LoVo (cell line): ENCODE measurements around the gene PPARG.

Source experiments
- DNase-seq: peaks from one replicate; pipeline ENCODE4 v3.0.0-alpha.2; 2016; ENCODE audit warnings: low spot score

PPARG gene

GRCh38 chr3:12313519-12313918 lies 24.6 kb downstream of the PPARG start:
- DNase-seq = no peak

DNA sequence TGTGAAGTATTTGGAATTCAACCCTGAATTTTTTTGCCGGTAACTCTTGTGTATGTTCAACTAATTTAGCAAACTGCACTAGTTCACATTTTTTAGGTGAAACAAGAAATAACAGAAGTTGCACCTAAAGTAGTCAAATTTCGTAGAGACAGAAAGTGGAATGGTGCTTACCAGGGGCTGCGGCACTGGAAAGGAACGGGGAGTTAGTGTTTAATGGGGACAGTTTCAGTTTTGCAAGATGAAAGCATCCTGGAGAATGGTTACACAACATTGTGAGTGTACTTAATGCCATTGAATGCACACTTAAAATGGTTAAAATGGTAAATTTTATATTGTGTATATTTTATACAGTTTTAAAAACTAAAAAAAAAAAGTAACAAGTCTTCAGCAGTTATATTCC lies 27.4 kb downstream of the PPARG start:
- no peak for DNase-seq

- DNase-seq = peak; percentile 43
Observed at GRCh38 chr3:12316729-12317351, 28.0 kb downstream of the PPARG start.

DNA sequence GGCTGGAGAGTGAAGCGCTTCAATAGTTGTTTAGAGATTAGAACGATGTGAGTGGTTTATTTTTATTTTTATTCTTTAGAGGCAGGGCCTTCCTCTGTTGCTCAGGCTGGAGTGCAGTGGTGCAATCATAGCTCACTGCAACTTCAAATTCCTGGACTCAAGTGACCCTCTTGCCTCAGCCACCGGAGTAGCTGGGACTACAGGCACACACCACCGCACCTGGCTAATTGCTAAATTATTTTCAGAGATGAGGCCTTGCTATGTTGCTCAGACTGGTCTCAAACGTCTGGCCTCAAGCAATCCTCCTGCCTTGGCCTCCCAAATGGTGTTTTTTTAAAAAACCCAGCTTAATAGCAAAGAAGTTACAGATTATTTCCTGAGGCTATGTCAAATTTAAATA lies 29.0 kb downstream of the PPARG start:
- no peak for DNase-seq

DNA sequence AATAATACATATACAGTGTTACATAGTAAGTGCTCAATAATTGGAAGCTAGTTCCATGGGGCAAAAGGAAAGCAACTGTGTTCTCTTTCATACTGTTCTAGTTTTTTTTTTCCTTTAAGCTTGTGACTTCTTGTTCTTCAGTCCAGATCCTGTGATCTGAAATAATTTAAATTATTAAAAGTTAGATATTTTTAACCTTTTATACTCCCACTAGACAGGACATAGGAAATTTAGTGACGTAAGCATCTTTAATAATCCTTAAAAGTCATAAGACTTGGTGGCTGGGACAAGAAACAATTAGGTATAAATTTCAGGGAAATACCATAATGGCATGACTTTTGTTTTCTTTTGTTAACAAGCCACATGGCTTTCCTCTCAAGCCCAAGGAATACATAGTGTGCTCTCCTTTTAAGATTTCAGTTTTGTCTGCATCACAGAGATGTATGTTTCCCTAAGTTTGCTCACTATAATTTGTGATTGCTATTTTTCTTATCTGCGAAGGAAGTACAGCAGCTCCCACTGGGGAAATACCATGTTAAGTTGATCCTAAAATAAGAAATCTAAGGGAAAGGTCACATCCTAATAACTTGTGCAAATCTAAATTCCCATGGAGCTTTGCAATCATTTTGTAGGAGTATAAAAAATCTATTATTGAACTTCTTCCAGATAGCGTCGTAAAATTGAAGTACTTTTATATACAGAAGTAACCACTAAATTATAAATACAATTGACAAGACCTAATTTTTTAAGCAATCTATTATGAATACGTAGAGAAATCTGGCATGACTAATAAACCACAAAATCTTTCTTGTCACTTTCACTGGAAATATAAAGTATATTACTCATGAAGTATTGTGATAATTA lies 30.1 kb downstream of the PPARG start:
- no peak for DNase-seq

GRCh38 chr3:12321015-12321414 lies 32.1 kb downstream of the PPARG start:
- no peak for DNase-seq

DNA sequence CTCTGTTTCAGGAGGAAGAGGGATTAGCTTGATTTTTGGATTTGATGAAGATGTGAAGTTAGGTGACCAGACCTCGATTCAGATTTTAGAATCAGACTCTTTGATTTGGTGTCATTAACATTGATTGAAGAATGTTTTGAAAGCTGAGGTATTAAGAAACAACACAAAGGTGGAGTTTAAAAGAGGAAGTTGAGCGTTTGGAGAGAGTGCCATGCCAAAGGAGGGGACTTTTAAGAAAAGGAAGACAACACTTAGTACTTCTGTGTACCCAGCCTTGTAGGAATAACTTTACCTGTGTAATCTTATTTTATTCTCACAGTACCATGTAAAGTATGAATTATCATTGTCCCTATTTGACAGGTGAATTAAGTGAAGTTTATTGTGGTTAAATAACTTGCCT lies 34.4 kb downstream of the PPARG start:
- DNase-seq = no peak

DNA sequence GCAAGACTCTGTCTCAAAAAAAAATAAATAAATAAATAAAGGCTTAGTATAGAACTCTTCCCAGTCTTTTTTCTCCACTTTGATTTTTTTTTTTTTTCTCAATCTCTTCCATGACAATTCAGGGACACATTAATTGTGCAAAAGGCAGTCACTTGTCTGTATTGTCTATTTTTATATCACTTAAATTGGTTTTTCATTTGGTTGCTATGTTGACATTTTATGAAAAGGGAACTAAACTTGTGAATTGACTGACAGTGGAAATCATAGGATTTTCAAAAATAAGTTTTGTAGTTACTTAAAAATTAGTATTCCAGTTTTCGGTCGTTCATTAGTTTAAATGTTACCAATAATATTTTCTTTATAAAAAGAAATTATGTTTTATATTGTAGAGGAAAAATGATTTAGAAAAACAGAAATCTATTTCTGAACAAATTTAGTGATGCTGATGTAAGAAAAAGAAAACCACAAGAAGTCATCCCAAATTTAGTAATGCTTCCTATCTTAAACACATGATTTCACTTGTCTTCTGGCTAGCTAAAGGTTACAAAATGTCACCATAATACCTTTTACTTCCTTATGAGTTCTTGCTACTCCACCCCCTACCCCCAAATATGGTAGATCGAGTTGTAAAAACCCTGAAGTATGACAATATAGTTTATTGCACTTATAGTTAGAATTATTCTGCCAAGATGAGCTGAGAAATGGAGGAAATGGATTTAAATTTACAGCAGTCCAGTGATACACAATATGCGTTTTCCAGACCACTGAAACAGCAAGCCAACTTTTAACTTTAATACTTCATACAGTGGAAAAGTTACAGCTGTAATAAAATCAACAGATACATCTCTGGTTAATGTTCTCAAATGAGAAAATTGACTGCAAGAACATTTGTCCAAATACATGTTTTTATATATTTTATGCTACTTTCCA lies 37.0 kb downstream of the PPARG start:
- no peak for DNase-seq

GRCh38 chr3:12327021-12327420 lies 38.2 kb downstream of the PPARG start:
- no peak for DNase-seq

GRCh38 chr3:12328132-12328836 lies 39.4 kb downstream of the PPARG start:
- no peak for DNase-seq

GRCh38 chr3:12328837-12329462 lies 40.1 kb downstream of the PPARG start:
- DNase-seq = no peak

DNA sequence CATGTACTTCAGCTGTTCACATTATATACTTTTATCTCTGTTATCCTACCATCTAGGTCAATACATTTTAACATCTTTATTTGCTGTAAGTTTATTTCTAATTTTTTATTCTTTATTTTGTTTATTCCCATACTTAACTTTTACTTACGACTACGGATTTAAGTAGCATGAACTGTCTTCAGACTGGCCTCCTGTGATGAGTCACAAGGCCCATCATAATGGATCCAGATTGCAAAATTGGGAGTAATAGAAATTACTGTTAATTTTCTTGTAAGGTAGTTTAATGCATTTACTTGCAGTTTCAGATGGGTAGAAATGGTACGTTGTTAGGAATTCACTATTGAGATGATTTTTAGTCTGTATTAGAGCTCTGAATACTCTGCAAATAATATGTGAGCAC lies 45.9 kb downstream of the PPARG start:
- no peak for DNase-seq

DNA sequence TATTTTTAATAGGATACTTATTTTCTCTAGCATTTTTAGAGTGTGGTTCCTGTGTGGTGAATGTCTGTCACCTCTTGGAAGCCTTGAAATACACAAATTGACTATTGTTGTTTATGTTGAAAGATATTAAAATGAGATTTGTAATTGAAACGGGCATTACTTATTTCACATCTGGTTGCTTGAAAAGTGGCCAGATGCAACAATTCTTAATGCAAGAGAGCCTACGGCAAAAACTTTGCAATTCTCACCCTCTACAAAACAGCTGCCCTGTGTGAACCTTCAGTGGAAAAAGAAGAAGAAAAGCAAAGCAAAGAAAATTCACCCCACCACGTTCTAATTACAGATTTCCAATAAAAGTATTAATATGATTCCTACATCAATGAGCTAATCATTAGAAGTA lies 46.6 kb downstream of the PPARG start:
- DNase-seq = no peak

GRCh38 chr3:12336099-12336498 lies 47.2 kb downstream of the PPARG start:
- DNase-seq = no peak

GRCh38 chr3:12338595-12339546 lies 50.0 kb downstream of the PPARG start:
- DNase-seq = no peak

DNA sequence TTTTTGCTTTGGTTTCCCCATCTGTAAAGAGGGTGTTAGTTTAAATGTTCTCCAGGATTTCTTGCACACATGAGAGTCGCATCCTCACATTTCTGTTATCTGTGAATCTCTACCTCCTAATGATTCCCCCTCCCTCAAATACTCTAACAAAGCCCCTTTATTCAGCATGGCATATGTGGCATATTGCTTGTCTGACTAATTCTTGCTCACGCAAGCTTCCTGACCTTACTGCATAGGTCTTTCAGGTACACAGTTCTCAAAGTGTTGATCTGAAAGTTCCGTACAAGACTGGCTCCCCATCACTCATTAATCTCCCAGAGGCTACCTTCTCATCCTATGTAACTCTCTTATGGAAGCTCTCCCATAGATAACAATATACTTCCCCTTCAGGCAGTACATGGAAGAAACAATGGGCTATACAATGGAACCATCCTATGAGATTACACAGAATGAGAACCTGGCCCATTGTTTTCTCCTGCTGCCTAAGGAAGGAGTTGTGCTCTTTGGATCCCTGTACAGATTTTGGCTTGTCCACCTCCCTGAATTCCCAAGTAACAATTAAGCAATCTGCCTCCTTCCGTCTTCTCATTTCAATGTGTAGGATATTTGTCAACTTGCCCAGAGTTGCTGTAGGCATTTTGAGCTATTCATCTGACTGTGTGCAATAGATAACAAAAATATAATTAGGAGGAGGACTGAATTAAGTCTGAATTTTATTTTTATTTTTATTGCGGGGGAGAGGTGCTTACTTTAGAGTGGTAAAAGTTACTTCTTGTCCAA lies 51.0 kb downstream of the PPARG start:
- no peak for DNase-seq

- peak; percentile 19 for DNase-seq
Observed at GRCh38 chr3:12340506-12340905, 51.6 kb downstream of the PPARG start.

DNA sequence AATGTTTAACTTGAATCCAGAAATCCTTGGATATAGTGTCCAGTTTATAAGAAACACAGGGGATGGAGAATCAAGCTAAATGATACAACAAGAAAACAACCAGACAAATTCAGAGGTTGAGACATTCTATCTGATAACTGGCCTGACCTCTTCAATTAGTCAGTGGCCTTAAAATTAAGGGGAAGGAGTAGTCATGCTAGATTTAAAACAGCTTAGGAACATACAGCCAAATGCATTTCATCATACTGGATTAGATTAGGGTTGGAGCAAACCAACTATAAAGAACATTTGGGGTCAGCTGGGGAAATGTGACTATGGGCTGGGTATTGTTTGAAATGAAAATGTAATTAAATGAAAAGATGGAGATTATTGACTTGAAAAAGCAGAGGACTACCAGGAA lies 53.3 kb downstream of the PPARG start:
- no peak for DNase-seq

- DNase-seq = no peak
Observed at GRCh38 chr3:12343047-12343501, 54.2 kb downstream of the PPARG start.
